Right renal cortex interstitium (tissue), 3 donors: Measurements from ENCODE around the gene PYROXD2. TPM values are rescaled to one million over a fixed set of nuclear protein-coding genes. Genes with fewer than 3 reads are reported as not detected.

Experiments
- DNase-seq, 3 donors: peaks; one replicate each; pipeline ENCODE4 v3.0.0-alpha.2; 2013; ENCODE audit warnings: low read depth in 3 of 3, low spot score in 2 of 3
- polyA plus RNA-seq, 3 donors: library from polyadenylated mRNA; unstranded; fragments of 120-200 nt; gene quantifications; one replicate each; pipeline ENCODE4 v1.2.1, GENCODE V29; 2013; ENCODE audit not compliant: insufficient read length in 3 of 3

Gene PYROXD2
- polyA plus RNA-seq, 3 donors, result 12.6 to 22.7 (median 15.1) TPM

DNA sequence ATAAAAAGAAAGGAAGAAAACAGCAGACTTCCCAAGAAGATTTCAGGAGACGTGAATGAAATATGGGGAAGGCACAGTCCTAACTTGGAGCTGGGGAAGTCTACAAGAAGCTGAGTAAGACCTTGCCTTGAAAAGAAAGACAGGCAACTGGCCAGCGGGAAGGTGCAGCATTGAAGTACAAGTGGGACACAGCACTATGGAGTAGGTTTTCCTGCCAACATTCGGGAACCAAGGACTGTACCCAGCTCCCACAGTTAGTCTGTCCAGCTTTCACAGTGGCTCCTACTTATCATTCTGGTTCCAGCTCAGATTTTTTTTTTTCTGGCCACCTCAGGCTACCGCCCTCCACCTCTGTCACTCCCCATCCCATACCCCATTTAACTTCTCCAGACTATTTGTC, 21.7 kb upstream of the PYROXD2 start:
- no peak for DNase-seq

DNA sequence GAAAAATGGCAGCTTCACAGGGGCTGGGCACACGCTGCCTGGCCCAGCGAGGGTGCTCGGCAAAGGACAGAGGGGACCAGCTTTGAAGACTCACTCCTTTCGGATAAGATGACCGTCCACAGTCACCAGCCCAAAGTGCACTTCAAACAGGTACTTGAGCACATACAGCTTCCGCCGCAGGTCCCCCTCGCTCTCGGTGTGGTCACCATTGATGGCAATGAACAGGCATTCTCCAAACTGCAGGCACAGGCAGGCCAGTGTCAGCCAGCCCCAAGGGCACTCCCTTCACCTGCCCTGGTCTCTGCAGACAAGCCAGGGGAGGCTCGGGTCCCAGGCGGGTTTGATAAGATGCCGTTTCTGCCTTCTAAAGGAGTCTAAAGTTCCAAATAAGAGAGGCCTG, 20.2 kb upstream of the PYROXD2 start:
- DNase-seq, result no peak

DNA sequence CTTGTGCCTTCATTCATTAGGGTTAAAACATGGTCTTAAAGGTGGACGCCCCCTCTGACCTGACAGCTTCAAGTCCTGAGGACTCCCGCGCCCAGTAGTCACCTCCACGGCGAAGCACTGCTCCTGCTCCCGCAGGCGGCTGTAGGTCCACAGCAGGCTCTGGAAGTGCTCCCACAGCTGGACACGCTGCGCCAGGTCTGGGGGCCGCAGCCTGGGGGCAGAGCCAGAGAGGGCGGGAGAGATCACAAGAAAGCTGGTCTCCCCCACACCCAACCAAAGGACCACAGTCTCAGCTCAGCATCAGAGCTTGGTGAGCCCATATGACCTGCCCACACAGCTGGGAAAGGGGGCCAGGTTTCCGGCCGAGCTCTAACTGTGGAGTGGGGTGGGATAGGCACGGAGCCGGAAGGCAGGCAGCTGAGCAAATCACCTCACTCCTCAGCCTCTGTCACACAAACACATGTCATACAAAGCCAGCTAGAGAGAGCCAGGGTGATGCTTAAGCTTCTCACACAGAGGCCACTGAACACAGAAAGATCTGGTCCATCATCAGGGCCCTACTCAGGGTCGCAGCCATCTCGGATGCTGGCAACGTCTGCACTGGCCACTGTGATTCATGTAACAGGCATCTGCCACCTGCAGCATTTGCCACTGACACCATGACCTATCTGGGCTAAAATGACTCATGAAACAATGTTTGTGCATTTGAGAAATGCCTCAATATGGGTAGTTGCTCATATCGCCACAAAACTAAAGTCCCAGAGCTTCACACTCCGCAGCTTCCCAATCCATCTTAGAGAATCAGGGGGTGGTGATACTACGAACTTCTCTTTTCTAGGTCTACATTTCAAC, 19.1 kb upstream of the PYROXD2 start:
- DNase-seq, result no peak

DNA sequence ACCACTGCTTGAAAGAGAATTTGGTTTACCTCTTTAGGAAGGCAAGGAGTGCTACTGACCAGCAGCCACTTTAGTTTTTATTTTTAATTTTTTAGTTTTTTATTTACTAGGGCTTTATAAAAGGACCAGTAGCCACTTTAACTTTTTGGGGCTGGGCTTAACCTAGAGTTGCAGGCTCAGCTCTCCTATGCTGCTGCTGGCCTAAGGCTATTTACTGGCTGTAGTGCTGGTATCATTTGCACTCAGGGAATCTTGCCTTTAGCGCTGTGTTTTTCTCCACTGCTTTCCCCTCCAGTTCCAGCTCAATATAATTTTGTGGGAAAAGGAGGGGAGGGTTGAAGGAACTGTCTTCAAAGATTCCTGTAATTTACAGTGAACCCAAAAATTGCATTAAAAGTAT, 18.4 kb upstream of the PYROXD2 start:
- no peak for DNase-seq

DNA sequence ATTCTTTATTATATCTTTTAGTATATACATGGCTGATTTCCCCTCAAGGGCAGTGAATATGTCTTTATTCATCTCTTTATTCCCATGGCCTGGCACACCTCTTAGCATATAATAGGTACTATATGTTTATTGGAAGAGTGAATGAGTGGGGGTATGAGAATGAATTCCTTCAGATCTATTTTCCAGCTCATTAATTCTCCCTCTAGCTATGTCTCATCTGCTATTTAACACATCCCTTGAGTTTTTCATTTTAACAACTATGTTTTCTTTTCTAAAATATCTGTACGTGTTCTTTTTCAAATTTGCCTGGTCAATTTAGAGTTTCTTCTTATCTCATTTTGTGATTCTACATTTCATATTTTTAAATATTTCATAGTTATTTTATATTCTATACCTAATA, 17.3 kb upstream of the PYROXD2 start:
- DNase-seq, result no peak

DNA sequence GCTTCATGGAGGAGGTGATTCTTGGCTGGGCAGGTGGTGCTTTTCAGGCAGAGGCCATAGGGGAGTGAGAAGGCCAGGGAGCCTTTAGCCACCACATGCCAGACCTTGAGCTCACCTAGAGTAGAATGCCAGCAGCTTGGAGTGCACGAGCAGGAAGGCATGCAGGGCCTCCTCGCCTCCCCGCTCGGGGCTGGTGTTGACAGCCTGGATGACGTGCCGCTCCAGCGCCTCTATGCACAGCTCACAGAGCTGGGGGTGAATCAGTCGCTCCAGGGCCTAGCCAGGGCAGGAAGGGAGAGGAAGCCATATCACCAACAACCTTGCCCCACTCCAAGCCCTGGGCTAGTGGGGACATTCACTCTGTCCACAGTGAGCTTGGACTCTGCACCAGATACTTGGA, 16.0 kb upstream of the PYROXD2 start:
- DNase-seq, result no peak

DNA sequence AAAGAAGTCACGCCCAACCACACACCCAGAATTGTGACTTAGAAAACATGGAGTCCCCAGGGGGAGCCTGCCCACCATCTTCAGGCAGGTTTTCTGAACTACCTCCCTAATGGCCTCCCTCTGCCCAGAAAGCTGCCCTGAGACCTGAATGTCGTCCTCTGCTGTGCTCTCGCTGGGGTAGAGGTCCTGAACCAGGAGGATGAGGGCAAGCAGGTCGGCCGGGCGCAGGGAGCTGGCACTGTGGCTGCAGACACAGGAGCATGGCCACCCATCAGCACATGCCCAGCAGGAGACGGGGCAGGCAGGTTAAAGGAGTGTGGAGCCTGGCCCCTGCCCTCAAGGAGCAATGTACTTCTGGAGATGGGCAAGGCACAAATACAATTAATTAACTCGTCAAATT, 15.4 kb upstream of the PYROXD2 start:
- no peak for DNase-seq

DNA sequence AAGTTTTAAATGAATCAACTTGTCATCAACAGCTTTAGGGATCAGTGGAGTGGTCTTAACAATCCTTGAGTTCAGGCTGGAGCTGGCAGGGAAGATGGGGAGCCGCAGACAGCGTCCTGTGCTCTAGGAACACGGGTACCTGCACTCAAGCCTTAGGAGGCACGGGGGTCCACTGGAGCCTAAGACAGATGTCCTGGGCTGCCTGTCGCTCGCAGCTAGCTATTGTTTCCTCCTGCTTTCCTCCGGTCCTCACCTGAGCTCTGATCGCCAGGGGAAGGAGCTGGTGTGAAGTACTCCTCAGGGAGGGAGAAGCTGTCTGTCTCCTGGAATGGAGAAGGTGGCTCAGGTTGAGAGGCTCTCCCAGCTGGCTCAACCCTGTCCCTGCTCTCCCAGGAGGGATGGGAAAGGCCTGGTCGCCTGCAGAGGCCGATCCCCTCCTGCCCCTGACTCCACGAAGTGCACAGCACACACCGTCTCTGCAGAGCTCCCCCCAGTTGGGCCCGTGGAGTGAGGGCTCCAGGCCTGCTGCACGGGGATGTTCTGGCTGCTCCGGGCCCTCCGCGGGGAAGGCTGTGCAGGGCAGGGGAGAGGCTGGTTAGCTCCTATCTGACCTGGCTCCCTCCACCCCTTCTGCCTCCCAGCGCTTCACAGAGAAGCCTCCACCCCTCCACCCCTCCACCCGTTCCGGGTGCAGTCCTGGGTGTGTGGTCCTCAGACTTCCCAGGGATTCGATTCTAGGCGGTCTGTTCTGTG, 14.5 kb upstream of the PYROXD2 start:
- no peak for DNase-seq

DNA sequence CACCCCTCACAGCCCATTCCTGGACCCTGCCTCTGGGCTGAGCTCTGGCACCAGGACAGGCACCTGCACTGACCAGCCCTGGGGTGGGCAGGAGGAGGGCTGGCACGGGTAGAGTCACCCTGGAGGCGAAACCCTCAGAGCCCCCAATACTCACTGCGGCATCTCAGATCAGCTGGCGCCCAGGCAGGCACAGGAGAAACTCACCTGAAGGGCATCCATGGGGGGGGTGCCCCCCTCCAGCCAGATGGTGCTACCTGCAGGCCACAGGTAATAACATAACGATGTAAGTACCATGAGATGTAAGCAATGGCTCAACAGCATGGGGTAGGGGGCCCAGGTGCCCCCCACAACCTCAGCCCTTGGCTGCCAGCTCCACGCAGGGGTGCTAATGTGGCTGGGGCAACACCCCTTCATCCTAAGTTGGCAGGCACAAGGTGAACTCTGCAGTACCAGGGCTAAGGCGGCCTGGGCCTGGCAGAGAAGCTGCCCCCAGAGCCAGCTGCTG, 12.1 kb upstream of the PYROXD2 start:
- DNase-seq, result no peak

DNA sequence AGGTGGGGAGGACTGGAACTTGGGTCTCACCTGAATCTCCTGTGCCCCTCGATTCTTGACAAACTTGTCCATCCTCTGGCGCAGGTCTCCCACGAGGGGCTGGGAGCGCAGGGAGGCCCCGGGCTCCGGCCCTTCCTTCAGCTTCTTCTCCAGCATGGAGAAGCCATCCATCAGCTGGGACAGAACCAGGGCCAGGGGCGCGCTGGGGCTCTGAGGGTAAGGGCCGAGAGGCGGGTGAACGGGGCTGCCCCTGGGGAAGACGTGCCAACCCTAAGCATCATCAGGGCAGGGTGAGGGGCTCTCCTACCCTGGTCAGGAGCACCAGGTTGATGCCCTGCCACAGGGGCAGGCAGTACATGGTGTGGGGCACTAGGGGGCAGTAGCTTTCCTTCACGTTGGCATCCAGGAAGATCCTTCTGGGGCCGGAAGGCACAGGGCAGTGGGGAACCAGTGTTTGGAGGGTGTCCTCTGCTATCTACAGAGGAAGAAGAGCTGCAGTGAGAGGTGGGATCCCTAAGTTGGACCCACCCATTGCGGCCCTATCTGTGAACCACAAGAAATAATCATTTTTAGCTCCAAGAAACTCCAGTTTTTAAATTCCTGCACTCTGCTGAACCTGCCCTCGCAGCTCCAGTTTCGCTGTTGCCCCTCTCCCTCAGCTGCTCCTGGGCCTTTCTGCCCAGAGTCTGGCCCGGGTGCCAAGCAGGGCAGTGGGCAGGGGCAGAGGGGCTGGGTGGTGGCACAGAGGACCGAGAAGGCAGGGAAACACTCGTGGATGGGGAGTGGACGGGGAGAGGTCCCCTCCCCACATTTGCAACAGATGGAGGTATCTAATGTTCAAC, 10.8 kb upstream of the PYROXD2 start:
- no peak for DNase-seq

DNA sequence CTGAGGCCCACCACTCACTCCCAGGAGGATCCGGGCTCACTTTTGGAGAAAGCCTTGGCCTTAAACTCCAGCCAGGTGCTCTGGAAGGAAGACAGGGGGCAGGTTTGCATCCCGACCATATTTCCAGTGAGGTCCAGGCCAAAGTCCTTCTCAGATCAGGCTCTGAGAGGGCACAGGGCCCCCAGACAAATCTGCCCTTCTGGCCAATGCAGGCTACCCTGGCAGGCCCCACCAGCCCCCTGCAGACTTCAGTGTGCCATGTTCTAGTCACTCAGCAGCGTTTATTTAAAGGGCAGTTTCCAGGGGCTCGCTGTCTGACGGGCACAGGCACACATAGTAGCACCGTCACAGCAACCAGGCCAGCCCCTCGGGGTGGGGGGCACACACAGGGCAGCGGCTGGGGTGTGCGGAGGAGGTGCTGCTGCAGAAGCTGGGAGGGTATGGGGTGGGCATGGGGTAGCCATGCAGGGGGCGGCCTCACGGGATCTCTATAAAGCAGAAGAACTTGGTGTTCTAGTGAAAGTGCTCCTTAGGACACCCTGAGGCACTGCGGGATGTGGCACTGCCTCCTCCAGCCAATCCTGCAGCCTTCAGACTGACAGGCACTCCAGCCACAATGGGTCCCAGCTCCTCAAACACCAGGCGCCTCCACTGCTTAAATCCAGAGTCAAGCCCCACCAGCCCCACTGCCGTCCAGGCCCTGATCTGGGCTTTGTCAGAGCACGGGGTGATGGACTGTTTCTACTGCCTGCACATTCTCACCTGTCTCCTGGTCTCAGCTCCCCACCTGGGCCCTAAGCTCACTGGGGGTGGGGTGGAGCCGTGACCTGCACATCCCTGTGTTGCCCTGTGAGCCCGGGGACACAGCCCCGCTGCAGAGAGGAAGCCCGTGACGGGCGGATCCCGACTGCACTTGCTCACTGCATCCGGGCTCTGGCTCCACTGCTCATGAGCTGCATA, 9.6 kb upstream of the PYROXD2 start:
- DNase-seq, result no peak

DNA sequence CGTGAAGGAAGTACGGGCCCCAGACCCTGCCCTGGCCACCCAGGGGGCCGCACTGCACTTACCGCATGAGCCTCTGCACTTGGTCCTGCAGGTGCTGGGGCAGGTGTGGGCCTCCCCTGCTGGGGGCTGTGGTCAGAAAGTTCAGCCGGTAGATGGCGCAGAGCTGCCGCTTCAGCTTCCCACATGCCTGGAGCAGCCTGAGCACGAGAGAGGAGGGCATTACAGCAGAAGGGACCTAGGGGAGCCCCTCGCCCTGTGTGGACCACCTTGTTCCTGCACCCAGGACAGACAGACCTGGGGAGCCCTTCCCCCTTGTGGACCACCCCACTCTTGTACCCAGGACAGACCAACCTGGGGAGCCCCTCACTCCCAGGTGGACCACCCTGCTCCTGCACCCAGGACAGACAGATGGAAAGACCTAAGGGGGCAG, 8.7 kb upstream of the PYROXD2 start:
- no peak for DNase-seq

DNA sequence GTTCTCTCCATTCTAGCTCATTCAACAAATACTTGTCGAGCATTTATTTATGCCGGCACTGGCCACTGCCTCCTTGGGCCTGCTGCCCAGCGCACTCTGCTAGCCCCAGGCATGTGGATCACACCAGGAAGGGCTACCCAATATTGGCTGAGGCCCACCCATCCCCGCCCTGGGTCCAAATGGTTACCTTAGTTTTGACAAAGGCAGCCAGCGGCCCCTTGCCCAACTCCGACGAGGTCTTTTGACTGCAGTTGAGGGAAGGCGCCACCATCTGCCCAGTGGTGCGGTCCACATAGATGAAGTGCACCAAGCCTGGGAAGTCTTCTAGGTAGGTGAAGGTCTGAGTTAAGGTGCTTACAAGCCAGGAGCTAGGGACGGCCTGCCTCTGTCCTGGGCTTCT, 7.2 kb upstream of the PYROXD2 start:
- DNase-seq, result no peak

DNA sequence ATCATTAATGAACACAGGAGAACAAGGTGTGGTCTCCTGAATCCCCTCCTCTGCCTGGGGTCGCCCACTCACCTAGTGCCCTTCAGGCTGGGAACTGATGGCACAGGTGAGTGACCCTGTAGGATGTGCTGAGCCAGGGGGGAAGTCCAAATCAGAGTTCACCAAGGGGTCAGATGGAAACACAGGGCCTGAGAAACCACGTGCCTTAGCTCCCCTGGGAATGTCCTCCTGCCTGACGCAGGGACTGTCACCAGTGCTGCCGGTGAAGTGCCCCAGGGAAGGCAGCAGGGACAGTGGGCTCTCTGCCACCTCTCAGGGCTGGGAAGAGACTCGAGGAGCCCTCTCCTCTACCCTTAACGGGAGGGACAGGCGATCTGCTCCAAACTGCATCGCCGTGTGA, 5.8 kb upstream of the PYROXD2 start:
- DNase-seq, result no peak

DNA sequence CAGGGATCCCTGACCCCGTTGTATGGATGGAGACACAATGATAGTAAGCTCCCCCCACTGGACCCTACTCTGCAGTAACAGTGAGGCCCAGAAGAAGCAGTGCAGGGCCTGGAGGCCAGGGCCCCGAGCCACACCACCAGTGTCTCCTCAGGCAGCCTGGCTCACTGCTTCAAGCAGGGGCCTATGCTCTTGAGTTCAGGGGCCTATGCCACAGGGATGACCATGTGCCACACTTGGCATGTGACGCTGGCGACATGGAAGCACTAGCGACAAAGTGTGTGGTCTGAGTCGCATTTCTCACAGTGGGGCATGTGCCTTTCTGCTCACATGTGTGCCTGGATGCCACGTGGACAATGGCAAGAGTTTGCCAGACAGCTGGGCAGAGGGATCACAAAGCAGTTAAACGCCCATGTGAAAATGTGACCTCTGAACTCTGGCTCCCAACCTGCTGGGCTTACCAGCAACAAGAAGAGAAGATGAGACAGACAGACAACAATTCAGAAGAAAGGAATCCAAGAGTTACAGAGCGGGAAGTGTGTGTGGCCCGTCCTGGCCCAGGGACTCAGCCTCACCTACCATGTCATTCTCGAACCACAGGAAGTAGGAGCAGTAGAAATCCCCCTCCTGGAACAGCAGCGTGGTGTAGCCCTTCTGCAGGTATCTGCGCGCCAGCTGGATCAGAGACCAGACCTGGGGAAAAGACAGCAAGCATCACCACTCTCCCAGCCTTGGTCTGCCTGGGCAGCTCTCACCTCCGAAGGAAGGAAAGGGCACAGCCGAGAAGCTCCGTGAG, 4.7 kb upstream of the PYROXD2 start:
- no peak for DNase-seq

DNA sequence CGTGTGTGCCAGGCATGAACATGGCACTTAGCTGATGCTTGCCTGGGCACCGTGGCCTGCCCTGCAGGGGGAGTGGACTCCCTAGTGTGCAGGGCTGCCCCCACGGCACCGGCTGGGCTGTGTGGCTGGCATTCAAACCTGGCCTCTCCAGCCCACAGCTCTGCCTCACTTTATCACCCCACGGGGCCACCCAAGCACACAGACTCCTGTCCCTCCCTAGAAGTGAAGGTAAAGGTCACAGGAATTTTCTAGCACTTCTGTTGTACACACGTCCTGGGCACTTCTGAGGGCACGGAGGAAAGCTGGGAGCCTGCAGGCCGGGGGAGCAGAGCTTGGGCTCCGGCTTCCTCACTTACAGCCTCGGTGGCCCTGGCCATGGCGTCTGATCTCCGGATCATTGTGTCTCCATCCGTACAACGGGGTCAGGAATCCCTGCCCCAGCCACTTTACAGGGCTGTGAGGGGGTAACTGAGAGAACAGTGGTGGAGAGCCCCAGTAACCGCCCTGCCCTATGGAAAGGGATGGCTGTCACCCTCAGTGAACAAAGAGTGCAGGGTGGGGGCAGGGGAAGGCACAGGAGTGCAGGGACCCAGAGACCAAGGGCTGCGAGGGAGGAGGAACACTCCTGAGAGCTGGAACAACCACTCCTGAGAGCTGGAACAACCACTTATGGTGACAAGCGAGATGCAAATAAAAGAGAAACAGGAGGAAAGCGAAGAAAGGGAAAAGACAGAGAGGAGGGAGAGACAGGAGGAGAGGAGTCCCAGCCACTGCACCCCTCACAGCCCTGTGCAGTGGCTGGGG, 3.9 kb upstream of the PYROXD2 start:
- DNase-seq, result no peak

DNA sequence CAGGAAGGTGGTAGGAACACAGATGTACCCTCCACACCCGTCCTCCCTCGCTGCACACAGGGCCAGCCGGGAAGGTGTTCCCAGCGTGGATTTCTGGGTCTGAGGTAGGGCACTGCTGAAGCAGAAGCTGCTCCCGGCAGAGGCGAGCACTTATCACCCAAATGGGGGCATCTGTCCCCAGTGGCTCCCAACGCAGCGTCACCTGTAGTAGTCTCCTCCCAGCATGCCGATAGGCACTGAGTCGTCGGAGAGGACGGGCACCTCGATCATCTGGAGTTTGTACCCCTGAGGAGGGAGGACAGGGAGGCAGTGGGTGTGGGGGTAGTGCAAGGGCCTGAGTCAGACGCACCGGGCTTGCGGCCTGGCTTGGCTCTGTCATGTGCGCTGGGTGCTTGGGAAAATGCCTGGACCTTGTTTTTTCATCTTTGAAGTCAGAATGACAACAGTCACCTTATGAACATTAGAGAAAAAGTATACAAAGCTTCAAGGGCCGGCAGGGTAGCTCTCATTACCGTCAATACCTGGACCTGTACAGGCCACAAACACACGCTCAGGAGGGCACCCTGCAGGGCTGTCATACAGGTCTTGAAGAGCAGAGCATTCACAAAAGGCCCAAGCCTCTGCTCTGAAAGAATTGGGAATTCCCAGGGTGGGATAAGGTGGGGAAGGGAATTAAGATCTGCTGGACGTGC, 3.1 kb upstream of the PYROXD2 start:
- no peak for DNase-seq

DNA sequence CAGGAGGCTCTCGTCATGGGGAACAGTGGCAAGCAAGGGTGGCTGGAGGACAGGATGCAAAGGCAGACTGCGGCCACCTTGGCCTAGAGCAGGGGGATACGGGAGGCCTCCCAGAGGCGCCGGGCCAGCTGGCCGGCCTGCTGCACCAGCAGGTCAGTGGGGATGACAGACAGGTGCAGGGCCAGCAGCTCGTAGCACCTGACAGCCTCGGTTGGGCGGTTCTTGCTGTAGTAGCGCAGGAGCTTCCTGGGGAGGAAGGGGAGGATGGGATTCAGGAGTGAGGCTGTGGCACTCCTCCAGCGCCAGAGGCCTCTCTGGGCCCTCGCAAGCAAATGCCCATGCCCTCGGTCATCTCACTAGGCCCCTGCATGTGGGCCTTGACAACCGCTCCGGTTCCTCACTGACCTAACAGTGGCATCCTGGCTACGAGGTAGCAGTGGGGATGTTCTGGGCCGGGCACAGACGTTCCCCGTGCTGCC, 2.5 kb upstream of the PYROXD2 start:
- DNase-seq, result no peak
